ENCODE data around the gene PRKAG2.

DNA sequence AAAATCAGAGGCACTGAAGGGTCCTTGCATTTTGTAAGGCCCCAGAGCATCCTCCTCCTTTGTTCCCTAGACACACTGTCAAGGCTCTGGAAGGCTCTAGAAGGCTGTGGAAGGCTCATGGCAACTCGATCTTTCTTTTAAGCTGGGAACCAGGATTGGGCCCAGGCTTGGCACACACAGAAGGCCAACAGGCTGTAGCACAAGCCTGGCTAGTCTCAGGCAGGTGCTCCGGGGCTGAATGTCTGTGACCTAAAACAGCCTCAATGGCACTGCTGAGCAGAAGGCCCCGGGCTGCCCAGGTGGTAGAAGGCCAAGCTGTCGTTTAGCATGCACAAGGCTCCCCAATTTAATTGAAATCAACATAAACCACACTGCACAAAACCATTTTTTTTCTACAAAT, 55.7 kb downstream of the PRKAG2 start:
- TF ChIP-seq, protein P1, sequence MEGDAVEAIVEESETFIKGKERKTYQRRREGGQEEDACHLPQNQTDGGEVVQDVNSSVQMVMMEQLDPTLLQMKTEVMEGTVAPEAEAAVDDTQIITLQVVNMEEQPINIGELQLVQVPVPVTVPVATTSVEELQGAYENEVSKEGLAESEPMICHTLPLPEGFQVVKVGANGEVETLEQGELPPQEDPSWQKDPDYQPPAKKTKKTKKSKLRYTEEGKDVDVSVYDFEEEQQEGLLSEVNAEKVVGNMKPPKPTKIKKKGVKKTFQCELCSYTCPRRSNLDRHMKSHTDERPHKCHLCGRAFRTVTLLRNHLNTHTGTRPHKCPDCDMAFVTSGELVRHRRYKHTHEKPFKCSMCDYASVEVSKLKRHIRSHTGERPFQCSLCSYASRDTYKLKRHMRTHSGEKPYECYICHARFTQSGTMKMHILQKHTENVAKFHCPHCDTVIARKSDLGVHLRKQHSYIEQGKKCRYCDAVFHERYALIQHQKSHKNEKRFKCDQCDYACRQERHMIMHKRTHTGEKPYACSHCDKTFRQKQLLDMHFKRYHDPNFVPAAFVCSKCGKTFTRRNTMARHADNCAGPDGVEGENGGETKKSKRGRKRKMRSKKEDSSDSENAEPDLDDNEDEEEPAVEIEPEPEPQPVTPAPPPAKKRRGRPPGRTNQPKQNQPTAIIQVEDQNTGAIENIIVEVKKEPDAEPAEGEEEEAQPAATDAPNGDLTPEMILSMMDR (conservative IDR thresholded peaks at IDR 0.05; ENCODE audit: low read depth in 2 of 2), result no peak
- TF ChIP-seq EZH2 (IDR thresholded peaks at IDR 0.05; ENCODE audit: low read depth, unreplicated experiment) (no peak), POLR2AphosphoS5 (IDR thresholded peaks at IDR 0.05; ENCODE audit: low read depth) (no peak), ETS1 (IDR thresholded peaks at IDR 0.05) (no peak), CREB1 (CRISPR knock-in tag; IDR thresholded peaks at IDR 0.05; ENCODE audit: low read depth) (no peak), ZNF114 (CRISPR knock-in tag; IDR thresholded peaks at IDR 0.05) (no peak), ZNF462 (CRISPR knock-in tag; IDR thresholded peaks at IDR 0.05) (no peak), JUNB (IDR thresholded peaks at IDR 0.05; ENCODE audit: unreplicated experiment) (no peak)
- TF ChIP-seq, protein P2, sequence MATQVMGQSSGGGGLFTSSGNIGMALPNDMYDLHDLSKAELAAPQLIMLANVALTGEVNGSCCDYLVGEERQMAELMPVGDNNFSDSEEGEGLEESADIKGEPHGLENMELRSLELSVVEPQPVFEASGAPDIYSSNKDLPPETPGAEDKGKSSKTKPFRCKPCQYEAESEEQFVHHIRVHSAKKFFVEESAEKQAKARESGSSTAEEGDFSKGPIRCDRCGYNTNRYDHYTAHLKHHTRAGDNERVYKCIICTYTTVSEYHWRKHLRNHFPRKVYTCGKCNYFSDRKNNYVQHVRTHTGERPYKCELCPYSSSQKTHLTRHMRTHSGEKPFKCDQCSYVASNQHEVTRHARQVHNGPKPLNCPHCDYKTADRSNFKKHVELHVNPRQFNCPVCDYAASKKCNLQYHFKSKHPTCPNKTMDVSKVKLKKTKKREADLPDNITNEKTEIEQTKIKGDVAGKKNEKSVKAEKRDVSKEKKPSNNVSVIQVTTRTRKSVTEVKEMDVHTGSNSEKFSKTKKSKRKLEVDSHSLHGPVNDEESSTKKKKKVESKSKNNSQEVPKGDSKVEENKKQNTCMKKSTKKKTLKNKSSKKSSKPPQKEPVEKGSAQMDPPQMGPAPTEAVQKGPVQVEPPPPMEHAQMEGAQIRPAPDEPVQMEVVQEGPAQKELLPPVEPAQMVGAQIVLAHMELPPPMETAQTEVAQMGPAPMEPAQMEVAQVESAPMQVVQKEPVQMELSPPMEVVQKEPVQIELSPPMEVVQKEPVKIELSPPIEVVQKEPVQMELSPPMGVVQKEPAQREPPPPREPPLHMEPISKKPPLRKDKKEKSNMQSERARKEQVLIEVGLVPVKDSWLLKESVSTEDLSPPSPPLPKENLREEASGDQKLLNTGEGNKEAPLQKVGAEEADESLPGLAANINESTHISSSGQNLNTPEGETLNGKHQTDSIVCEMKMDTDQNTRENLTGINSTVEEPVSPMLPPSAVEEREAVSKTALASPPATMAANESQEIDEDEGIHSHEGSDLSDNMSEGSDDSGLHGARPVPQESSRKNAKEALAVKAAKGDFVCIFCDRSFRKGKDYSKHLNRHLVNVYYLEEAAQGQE (IDR thresholded peaks at IDR 0.05; ENCODE audit: unreplicated experiment), result no peak
